Coronary artery (tissue), 2 donors: ENCODE results near the gene ABHD14A.

ENCODE experiments used
- DNase-seq: peaks from one replicate; pipeline ENCODE4 v3.0.0-alpha.2; 2017; ENCODE audit warnings: low spot score
- H3K27ac ChIP-seq, 2 donors: fragments of 200-600 bp; sonication (generic); one replicate each; pipeline ENCODE4 v1.5.1; 2016 to 2019
- H3K4me3 ChIP-seq: fragments of 200-600 bp; sonication (generic); 2 replicates; pipeline ENCODE4 v1.5.1; 2016; ENCODE audit warnings: mild to moderate bottlenecking, moderate library complexity
- TF ChIP-seq, protein P1 (sequence below): fragments of 200-600 bp; sonication (generic); IDR thresholded peaks from one replicate; pipeline ENCODE4 v1.5.1; 2019; ENCODE audit warnings: antibody characterized with exemption

The ABHD14A gene

DNA sequence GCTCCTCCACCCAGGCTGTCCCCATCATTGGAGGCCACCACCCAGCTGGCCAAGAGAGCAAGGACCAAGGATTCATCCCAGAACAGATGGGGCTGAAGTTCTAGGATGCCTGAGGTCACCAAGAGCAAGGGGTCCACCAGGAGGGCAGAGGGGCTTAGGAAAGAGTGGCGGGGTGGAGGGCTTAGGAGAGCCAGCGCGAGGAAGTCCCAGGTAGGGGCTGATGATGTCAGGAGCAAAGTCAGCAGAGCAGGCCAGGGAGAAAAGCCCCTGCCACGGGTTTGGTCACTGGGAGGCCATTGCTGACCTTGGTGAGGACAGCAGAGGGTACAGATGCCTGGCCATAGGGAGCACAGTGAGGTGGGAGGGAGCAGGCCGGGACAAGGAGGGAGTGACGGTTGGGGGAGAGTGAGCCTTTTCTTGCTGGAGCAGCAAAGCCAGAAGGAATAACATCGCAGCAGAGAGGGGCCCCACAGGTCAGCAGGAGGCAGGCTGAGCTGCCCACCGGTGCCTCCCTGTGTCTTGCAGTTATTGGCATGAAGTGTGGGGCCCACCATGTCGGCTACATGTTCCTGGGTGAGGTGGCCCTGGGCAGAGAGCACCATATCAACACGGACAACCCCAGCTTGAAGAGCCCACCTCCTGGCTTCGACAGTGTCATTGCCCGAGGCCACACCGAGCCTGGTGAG lies 27.5 kb upstream of the ABHD14A start:
- H3K27ac ChIP-seq: no peak overlapping the region
- no peak for DNase-seq
- no peak overlapping the region for H3K4me3 ChIP-seq
- TF ChIP-seq, protein P1, sequence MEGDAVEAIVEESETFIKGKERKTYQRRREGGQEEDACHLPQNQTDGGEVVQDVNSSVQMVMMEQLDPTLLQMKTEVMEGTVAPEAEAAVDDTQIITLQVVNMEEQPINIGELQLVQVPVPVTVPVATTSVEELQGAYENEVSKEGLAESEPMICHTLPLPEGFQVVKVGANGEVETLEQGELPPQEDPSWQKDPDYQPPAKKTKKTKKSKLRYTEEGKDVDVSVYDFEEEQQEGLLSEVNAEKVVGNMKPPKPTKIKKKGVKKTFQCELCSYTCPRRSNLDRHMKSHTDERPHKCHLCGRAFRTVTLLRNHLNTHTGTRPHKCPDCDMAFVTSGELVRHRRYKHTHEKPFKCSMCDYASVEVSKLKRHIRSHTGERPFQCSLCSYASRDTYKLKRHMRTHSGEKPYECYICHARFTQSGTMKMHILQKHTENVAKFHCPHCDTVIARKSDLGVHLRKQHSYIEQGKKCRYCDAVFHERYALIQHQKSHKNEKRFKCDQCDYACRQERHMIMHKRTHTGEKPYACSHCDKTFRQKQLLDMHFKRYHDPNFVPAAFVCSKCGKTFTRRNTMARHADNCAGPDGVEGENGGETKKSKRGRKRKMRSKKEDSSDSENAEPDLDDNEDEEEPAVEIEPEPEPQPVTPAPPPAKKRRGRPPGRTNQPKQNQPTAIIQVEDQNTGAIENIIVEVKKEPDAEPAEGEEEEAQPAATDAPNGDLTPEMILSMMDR: no peak

GRCh38 chr3:51948016-51948580 lies 26.8 kb upstream of the ABHD14A start:
- H3K4me3 ChIP-seq: no peak overlapping the region
- DNase-seq: no peak
- TF ChIP-seq, protein P1: no peak
- no peak overlapping the region for H3K27ac ChIP-seq

- DNase-seq: no peak
- Histone ChIP-seq H3K27ac (no peak overlapping the region), H3K4me3 (no peak overlapping the region)
- TF ChIP-seq, protein P1: no peak
Measured at GRCh38 chr3:51949121-51949520, 25.7 kb upstream of the ABHD14A start.

DNA sequence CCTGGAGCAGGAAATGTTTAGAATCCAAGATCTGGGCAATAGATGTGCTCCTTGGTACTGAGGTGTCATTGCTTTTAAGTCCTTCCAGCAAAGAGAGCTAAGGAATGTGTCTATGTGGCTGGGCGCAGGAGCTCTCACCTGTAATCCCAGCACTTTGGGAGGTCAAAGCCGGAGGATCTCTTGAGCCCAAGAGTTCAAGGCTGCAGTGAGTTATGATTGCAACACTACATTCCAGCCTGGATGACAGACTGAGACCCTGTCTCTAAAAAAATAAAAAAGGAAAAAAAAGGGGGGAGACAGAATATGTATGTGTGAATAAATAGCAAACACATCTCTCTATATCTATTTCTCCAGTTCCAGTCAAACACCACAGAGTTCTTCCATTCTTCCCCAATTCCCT lies 24.0 kb upstream of the ABHD14A start:
- DNase-seq: no peak
- H3K4me3 ChIP-seq: no peak overlapping the region
- H3K27ac ChIP-seq: no peak overlapping the region
- TF ChIP-seq, protein P1: no peak

DNA sequence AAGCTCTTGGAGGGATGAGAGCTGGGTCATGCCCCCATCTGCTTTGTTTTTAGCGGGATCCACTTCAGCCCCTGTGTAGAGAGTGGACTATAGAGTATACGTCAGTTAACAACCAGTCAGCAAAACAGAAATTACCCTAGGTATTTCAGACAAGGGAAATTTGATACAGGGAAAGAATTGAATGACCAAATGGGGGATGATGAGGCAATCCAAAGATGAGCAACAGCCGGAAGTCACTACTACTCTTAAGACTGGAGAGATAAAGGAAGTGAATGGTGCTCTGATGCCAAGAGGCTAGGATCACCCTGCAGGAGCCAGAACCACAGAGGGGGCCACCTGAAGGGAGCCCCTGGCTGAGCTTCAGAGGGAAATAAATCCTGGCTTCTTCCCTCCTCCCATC lies 21.4 kb upstream of the ABHD14A start:
- no peak for DNase-seq
- TF ChIP-seq, protein P1: no peak
- Histone ChIP-seq H3K4me3 (no peak overlapping the region), H3K27ac (no peak overlapping the region)

GRCh38 chr3:51954105-51954504 lies 20.8 kb upstream of the ABHD14A start:
- TF ChIP-seq, protein P1: no peak
- DNase-seq: no peak
- Histone ChIP-seq H3K27ac (no peak overlapping the region), H3K4me3 (no peak overlapping the region)

DNA sequence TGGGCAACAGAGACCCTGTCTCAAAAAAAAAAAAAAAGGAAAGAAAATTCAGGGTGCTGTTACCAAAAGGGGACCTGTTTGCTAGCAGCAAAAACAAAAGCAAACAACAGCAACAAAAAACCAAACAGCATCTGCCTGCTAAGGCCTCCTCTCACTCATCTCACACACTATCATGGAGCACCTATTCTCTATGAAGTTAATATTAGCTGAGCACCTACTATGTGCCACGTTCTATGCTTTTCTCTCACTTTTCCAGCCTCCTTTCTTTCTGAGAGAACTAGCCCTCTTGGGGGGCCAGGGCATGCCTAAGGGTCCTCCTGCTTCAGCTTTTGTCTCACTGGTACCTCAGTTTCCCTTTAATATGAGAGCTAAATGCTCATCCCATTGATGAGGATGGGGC lies 20.2 kb upstream of the ABHD14A start:
- DNase-seq: no peak
- H3K4me3 ChIP-seq: no peak overlapping the region
- no peak overlapping the region for H3K27ac ChIP-seq
- TF ChIP-seq, protein P1: no peak
